Breast epithelium (tissue), 3 donors: ENCODE measurements around the gene ARHGAP26.

ENCODE experiments used
- POLR2A ChIP-seq: fragments of 450-650 bp; IDR thresholded peaks from one replicate; pipeline ENCODE4 v1.6.1; 2016; ENCODE audit warnings: antibody characterized with exemption, mild to moderate bottlenecking, moderate library complexity
- POLR2AphosphoS5 ChIP-seq, 3 donors: sonication (generic); formaldehyde crosslinking; IDR thresholded peaks; one replicate each; pipeline ENCODE4 v1.6.1; 2017; ENCODE audit warnings: antibody characterized with exemption in 3 of 3
- TF ChIP-seq, protein P1 (sequence below), 3 donors: fragments of 450-650 bp; IDR thresholded peaks; one replicate each; pipeline ENCODE4 v1.5.1; 2016 to 2017; ENCODE audit warnings: antibody characterized with exemption in 3 of 3, mild to moderate bottlenecking in 3 of 3, moderate library complexity in 3 of 3

DNA sequence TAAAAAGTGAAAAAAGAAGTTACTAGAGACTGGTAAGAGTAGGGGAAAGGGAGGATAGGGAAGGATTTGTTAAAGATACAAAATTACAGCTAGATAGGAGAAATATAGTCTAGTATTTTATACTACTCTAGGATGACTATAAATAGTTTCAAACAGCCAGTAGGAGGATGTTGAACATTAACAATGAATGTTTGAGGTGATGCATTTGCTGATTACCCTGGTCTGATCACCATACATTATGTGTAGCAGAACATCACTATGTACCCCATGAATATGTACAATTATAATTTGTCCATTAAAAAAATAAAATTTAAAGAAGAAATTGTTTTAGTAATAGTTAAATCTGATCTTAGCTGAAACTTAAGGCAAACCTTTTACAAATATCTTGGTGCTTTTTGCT lies 302.6 kb downstream of the ARHGAP26 start:
- TF ChIP-seq, protein P1, sequence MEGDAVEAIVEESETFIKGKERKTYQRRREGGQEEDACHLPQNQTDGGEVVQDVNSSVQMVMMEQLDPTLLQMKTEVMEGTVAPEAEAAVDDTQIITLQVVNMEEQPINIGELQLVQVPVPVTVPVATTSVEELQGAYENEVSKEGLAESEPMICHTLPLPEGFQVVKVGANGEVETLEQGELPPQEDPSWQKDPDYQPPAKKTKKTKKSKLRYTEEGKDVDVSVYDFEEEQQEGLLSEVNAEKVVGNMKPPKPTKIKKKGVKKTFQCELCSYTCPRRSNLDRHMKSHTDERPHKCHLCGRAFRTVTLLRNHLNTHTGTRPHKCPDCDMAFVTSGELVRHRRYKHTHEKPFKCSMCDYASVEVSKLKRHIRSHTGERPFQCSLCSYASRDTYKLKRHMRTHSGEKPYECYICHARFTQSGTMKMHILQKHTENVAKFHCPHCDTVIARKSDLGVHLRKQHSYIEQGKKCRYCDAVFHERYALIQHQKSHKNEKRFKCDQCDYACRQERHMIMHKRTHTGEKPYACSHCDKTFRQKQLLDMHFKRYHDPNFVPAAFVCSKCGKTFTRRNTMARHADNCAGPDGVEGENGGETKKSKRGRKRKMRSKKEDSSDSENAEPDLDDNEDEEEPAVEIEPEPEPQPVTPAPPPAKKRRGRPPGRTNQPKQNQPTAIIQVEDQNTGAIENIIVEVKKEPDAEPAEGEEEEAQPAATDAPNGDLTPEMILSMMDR (IDR thresholded peaks at IDR 0.05): no peak
- TF ChIP-seq POLR2AphosphoS5 (IDR thresholded peaks at IDR 0.05): no peak
- TF ChIP-seq POLR2A: no peak
